GM23248 (cell line): ENCODE measurements around the gene ZNF638.

Experiments
- EZH2 ChIP-seq: fragments of 200-600 bp; sonication (generic); IDR thresholded peaks from 2 replicates; pipeline ENCODE4 v1.6.1; 2018; ENCODE audit warnings: antibody characterized with exemption, mild to moderate bottlenecking; ENCODE audit not compliant: insufficient read depth, poor library complexity, severe bottlenecking
- EZH2phosphoT487 ChIP-seq: fragments of 200-600 bp; sonication (generic); IDR thresholded peaks from 2 replicates; pipeline ENCODE4 v1.6.1; 2018; ENCODE audit warnings: antibody characterized with exemption, moderate library complexity, mild to moderate bottlenecking, low read depth; ENCODE audit not compliant: insufficient read depth

GRCh38 chr2:71282493-71282892 lies 49.1 kb upstream of the ZNF638 start:
- TF ChIP-seq EZH2phosphoT487 (no peak), EZH2 (no peak)
